T-helper 9 cell (primary cell): ENCODE measurements around the gene PCDHGA2.
"Not testable (repeated sequence)": the region's sequence is repeated elsewhere in the genome, so short reads cannot be mapped to it uniquely, and the experiment has no call there.

ENCODE experiments used
- DNase-seq: peaks from one replicate; pipeline ENCODE4 v3.0.0-alpha.2; 2020
- total RNA-seq, 2 donors: gene quantifications; one replicate each; lab custom pipeline; 2026; lab: John Stamatoyannopoulos, UW

The PCDHGA2 gene
- total RNA-seq = 0.07 to 0.24 reads per million in 2 donors

GRCh38 chr5:141338538-141339306, at the start of gene PCDHGA2:
TSS of gene PCDHGA2 (plus strand) at chr5:141338760.
- no peak for DNase-seq

DNA sequence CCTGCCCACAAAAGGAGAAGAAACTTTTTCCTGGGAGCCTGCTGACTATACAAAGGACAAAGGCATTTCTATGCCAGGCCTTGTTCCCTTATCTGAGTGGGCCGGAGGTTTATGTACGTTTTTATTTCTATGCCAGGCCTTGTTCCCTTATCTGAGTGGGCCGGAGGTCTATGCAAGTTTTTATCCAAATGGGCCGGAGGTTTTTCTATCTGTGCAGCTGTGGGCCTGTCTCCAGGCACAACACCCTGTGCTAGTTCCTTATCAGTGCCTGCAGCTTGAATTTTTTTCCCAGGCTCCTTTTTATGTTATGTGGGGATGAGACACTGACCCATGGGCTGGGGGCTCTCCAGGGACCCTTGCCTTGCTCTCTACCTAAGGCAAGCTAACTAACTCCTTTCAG, 40.2 kb upstream of the PCDHGA2 start:
- DNase-seq = no peak

DNA sequence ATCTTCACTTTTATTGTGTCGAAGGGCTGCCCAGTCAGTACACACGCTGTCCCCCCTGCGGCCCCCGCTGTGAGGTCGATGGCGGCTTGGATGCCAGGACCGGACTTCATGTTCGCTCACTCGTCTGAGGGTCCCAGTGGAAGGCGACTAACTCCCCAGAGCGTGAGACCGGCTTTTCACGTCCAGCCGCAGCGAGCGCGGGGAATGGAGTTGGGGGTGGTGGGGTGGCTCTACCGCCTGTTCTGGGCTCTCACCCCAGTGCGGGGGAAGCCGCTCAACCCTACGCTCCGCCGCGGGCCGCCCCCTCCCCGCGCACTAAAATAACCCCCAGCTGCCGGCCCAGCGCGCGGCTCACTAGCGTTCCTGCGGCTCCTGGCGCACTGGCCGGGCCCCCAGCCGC, 34.8 kb upstream of the PCDHGA2 start, which contains the start of gene SLC25A2:
Gene SLC25A2, minus strand, starts transcription at position 294 of the 400 bp plus-strand sequence. Its CDS starts 184 bp downstream, at position 110.
- DNase-seq = no peak

DNA sequence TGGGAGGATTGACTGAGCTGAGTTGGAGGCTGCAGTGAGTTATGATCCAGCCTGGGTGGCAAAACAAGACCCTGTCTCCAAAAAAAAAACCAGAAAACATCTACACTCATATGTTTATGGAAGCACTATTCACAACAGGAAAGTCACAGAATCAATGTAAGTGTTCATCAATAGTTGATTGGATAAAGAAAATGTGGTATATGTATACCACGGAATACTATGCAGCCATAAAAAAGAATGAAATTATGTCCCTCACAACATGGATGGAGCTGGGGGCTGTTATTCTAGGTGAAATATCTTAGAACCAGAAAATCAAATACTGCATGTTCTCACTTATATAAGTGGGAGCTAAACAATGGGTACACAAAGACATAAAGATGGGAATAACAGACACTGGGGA, 31.9 kb upstream of the PCDHGA2 start:
- no peak for DNase-seq

- no peak for DNase-seq
Observed at GRCh38 chr5:141313711-141314110, 24.8 kb upstream of the PCDHGA2 start.

DNA sequence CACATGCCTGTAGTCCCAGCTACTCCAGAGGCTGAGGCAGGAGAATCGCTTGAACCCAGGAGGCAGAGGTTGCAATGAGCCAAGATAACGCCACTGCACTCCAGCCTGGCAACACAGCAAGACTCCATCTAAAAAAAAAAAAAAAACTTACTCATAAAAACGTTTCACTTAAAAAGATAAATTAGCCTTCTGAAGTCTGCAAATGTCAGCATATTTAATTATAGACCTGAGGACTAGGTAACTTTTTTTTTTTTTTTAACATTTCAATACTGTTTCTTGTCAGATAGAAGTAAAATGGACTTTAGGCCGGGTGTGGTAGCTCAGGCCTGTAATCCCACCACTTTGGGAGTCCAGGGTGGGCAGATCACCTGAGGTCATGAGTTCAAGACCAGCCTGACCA, 21.6 kb upstream of the PCDHGA2 start:
- not testable (repeated sequence) for DNase-seq

- no peak for DNase-seq
Observed at GRCh38 chr5:141319202-141319601, 19.4 kb upstream of the PCDHGA2 start.

GRCh38 chr5:141319699-141320098, 18.9 kb upstream of the PCDHGA2 start:
- DNase-seq = no peak

DNA sequence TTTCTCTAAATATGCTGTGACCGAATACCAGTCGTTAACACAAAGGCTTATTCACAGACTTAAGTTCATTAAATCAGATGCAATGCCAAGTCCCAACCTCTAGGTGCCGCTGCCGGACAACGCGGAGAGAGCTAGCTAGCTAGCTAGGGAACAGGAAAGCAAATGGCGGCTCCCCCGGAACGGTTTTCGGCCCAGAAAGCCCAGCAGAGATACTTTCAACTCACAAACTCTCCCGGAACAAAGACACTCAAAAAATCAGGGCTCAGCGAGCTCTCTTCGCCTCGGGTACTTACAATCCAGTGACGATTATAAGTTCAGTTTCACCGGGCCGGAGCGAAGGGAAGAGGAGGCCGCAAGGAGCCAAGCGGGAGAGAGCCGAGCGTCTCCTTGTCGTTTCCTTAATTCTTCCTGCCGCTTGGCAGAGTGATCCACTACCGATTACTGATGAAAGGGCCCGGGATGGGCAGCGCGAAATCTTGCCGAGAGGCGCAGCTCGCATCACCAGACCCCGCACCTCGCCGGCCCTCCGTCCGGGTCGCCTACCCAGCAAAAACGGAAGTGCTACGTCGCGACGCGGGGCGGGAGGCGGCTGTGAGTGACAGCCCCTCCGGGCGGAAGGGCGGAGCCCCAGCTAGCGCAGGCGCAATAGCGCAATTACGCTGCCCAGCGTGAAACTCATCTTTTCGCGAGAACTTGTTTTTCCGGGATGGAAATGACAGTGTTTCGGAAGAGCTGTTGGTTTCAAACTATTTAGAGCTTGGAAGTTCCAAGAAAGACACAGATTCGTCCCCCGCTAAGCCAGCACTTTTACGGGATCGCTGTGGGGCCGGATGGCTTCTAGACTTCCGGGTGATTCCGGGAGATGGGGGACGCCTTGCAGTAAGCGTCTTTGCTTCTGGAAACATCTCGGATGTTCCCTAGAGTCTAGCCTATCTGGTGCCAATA, 18.1 kb upstream of the PCDHGA2 start, which contains the start of gene TAF7:
Gene TAF7, minus strand, starts transcription at position 560 of the 945 bp plus-strand sequence. CDS start 740 bp downstream, outside the sequence.
- DNase-seq = peak; percentile 87

DNA sequence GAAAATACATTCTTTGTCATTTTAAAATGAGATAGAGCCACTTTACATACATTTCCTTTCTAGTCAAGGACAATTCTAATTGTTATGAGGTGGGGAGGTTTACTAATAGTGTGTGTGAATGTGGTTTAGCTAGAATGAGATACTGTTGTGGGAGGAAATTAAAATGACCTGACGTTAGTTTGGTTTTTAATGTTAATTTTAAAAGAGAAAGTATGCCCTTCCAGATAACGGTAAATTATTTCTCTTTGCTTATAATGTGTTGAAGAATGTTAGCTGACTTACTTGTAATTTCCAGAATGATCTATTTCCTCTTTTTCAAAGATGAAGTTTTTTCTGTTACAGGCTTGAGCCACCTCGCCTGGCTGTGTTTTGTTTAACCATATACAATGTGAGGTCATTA, 16.3 kb upstream of the PCDHGA2 start:
- DNase-seq = no peak

DNA sequence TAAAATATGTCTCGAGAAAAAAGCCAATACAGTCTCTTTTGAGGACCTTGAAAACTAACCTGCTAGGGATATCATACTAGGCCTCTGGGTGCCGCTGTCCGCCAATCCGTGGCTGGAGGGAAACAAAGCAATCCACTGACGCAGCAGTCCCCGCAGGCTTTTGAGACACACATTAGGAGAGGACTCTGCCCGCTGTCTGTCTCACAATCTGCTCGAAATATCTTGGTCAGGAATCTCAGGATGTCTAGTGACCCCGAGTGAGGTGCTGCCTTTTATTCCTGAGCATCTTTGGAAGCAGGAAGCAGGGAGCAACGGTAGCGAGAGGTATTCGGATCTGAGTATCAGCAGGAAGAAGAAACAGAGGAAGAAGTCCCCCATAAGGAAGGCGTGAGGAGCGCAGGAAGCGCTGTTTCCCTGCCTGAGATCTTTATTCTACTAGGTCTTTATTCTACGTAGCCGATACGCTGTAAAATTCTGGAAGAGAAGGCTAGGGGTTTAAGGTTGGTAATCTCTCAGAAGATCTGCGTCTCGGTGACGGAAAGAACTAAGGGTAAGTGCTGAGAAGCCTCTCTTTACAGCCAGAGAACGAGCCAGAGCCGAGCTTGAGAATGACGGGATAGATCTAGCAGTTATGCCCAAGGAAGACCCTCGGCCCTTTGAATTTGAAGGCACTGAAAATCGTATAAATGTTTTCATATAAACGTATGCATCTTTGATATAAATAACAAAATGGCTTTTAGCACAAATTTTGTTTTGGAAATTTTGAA, 12.3 kb upstream of the PCDHGA2 start:
- peak; percentile 53 for DNase-seq

GRCh38 chr5:141328231-141328630, 10.3 kb upstream of the PCDHGA2 start:
- DNase-seq = no peak

DNA sequence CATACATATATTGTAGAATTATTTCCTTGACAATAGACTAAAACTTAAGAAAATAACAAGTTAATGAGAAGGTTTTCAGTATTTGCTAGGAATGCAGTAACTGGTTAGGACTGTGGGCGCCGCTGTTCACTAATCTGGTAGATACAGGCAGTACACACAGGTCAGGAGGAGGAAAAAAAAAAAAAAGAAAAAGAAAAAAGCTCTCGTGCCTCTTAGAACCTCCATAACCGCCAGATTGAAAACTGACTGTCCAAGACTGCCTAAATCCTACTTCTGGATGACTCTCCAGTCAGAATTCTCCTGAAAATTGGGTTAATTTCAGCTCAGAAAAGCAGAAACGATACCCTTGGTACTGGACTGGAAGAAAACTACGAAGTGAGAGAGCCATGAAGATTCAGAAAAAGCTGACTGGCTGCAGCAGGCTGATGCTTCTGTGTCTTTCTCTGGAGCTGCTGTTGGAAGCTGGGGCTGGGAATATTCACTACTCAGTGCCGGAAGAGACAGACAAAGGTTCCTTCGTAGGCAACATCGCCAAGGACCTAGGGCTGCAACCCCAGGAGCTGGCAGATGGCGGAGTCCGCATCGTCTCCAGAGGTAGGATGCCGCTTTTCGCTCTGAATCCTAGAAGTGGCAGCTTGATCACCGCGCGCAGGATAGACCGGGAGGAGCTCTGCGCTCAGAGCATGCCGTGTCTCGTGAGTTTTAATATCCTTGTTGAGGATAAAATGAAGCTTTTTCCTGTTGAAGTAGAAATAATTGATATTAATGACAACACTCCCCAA, 8.1 kb upstream of the PCDHGA2 start, which contains the start of gene PCDHGA1:
Gene PCDHGA1, plus strand, starts transcription at position 216 of the 782 bp plus-strand sequence.
- DNase-seq = no peak

GRCh38 chr5:141332571-141332970, 6.0 kb upstream of the PCDHGA2 start:
- DNase-seq = not testable (repeated sequence)

GRCh38 chr5:141340781-141341354, 2.3 kb downstream of the PCDHGA2 start:
- DNase-seq = not testable (repeated sequence)

DNA sequence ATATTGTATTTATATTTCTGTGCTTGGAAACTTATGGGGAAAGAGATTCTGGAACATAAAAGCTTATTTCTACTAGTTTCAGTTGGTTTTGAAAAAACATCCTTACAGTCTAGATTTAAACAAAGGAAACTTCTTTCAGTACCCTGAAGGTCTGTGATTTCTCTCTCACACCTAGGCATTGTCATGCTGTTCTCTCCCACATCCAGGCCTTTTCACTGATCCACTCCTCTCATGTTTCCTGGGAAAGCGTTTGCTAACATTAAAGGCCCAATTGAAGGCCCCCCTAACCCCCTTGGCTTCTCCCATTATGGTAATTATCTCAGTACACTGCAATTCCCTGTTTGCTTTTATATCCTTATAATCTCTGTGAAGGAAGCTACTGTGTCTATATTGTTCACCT, 4.2 kb downstream of the PCDHGA2 start:
- DNase-seq = no peak

DNA sequence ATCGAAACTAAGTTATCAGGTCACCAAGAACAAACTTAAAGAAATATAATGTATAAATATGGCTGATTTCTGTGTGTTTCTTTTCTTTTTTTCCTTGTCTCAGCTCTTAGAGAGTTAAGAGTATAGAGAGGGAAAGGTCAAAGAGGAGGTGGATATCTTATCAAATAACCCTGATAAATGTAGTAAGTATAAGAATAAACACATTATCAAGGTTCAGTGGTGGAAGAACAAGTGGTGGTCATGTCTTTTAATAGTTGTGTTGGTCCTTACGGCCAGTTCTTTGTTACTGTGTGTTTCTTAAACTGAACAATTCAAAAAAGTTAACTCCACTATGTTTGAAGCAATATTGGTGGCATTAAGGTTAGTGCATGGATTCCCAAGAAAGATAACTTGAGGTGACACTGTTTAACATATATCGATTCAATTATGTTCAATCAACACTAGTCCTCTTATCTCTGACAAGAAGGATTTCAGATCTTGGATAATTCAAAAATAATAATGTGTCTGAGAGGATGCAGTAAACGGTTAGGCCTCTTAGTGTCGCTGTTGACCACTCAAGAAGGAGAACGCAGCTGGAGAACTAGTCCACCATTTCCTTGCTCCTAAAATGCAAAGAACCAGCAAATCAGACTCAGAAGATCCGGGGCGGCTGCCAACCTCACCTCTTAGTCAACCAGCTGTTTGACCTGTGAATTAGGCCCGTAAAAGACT, 4.8 kb downstream of the PCDHGA2 start, which contains the start of gene PCDHGA3:
Gene PCDHGA3, plus strand, starts transcription at position 588 of the 711 bp plus-strand sequence. CDS start 205 bp downstream, outside the sequence.
- DNase-seq = no peak

DNA sequence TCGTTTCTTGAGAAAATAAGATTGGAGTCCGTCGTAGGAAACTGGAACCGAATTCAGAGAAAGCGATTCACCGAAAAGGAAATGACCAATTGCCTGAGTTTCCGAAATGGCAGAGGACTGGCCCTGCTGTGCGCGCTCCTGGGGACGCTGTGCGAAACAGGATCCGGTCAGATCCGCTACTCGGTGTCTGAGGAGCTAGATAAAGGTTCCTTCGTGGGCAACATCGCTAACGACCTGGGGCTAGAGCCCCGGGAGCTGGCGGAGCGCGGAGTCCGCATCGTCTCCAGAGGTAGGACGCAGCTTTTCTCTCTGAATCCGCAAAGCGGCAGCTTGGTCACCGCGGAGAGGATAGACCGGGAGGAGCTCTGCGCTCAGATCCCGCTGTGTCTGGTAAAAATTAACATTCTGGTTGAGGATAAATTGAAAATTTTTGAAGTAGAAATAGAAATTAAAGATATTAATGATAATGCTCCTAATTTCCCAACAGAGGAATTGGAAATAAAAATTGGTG, 5.4 kb downstream of the PCDHGA2 start:
- no peak for DNase-seq

GRCh38 chr5:141345327-141345726, 6.8 kb downstream of the PCDHGA2 start:
- no peak for DNase-seq

GRCh38 chr5:141346017-141346416, 7.5 kb downstream of the PCDHGA2 start:
- not testable (repeated sequence) for DNase-seq
